MM.1S (cell line): Measurements from ENCODE around the gene SMIM33.

Experiments used
- DNase-seq: peaks from one replicate; pipeline ENCODE4 v3.0.0-alpha.2; 2015
- H2AFZ ChIP-seq: fragments of 300-600 bp; sonication (generic); 2 replicates; pipeline ENCODE4 v1.6.0; 2016; ENCODE audit warnings: antibody characterized with exemption, low read length
- H3F3A ChIP-seq: fragments of 300-600 bp; sonication (generic); 2 replicates; pipeline ENCODE4 v1.6.1; 2016; ENCODE audit warnings: mild to moderate bottlenecking, antibody characterized with exemption, low read length, moderate library complexity, mixed read lengths; ENCODE audit not compliant: insufficient read depth
- H3K27ac ChIP-seq: fragments of 300-600 bp; sonication (generic); 2 replicates; pipeline ENCODE4 v1.5.1; 2016; ENCODE audit warnings: mild to moderate bottlenecking, low read length
- H3K27me3 ChIP-seq: fragments of 300-600 bp; sonication (generic); replicated peaks from 2 replicates; pipeline ENCODE4 v1.6.0; 2016; ENCODE audit warnings: low read length; ENCODE audit not compliant: insufficient read depth
- H3K36me3 ChIP-seq: fragments of 300-600 bp; sonication (generic); replicated peaks from 2 replicates; pipeline ENCODE4 v1.6.1; 2016; ENCODE audit warnings: mild to moderate bottlenecking, low read length, mixed read lengths; ENCODE audit not compliant: insufficient read depth
- H3K4me1 ChIP-seq: fragments of 300-600 bp; sonication (generic); 2 replicates; pipeline ENCODE4 v1.6.1; 2016; ENCODE audit warnings: low read length, mixed read lengths
- H3K4me2 ChIP-seq: fragments of 300-600 bp; sonication (generic); 2 replicates; pipeline ENCODE4 v1.6.0; 2016; ENCODE audit warnings: low read depth, low read length
- H3K4me3 ChIP-seq: fragments of 300-600 bp; sonication (generic); 2 replicates; pipeline ENCODE4 v1.5.1; 2016; ENCODE audit warnings: low read length, mixed read lengths
- H3K79me2 ChIP-seq: fragments of 300-600 bp; sonication (generic); 2 replicates; pipeline ENCODE4 v1.6.1; 2016; ENCODE audit warnings: mixed run types, low read length, mixed read lengths
- H3K9ac ChIP-seq: fragments of 300-600 bp; sonication (generic); 2 replicates; pipeline ENCODE4 v1.6.1; 2016; ENCODE audit warnings: low read length, mixed read lengths
- H3K9me2 ChIP-seq: fragments of 300-600 bp; sonication (generic); replicated peaks from 2 replicates; pipeline ENCODE4 v1.6.1; 2016; ENCODE audit warnings: mild to moderate bottlenecking, low read length, mixed read lengths; ENCODE audit not compliant: insufficient read depth
- H3K9me3 ChIP-seq: fragments of 300-600 bp; sonication (generic); replicated peaks from 2 replicates; pipeline ENCODE4 v1.6.1; 2016; ENCODE audit warnings: mild to moderate bottlenecking, low read length, mixed read lengths; ENCODE audit not compliant: insufficient read depth
- H4K20me1 ChIP-seq: fragments of 300-600 bp; sonication (generic); 2 replicates; pipeline ENCODE4 v1.6.1; 2016; ENCODE audit warnings: mild to moderate bottlenecking, low read length, moderate library complexity, mixed read lengths; ENCODE audit not compliant: insufficient read depth
- CTCF ChIP-seq: fragments of 300-600 bp; sonication (generic); IDR thresholded peaks from 2 replicates; pipeline ENCODE4 v1.5.1; 2016; ENCODE audit warnings: antibody characterized with exemption, low read length, mixed read lengths
- EZH2 ChIP-seq: fragments of 300-600 bp; sonication (generic); optimal IDR thresholded peaks from 2 replicates; pipeline ENCODE3; 2017; ENCODE audit warnings: low read depth, mild to moderate bottlenecking, antibody characterized with exemption, low read length, mixed read lengths
- EZH2phosphoT487 ChIP-seq: fragments of 300-600 bp; sonication (generic); IDR thresholded peaks from 2 replicates; pipeline ENCODE4 v1.6.1; 2018; ENCODE audit warnings: antibody characterized with exemption, low read length

SMIM33 gene

DNA sequence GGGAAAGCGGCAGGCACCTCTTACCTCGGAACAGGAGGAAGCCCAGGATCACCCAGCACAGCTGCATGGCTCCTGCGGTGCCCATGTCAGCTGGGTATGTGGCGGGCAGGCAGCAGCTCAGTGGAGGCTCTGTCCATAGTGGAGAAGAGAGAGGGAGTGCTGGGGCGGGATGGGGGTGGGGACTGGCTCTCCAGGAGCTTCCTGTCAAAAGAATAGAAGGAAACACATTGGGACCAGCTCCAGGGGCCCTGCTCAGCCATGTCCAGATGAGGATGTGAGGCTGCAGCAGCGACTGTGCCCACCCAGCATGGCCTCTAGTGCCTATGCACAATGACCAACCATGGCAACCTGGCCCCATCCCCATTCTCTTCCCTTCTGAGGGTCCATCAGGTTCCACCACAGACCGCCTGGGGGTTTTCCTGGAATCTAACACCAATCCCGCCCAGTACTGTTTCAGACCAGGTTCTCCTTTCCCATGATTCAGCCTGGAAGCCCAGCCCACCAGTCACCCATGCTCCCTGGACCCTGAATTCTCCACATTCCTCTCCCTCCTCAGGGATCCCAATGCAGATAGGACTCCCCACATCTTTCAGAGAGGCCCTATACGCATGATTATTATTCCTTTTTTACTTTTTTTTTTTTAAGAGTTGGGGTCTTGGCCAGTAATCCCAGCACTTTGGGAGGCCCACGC, 8.1 kb upstream of the SMIM33 start, which contains the start of gene ECSCR:
ECSCR (minus strand) TSS at position 158 of the 691 bp plus-strand sequence; CDS start at position 85, 73 bp downstream.
- H3F3A ChIP-seq, result no peaks in the 10 kb centered on the region
- no peaks in the 10 kb centered on the region for H3K79me2 ChIP-seq
- H3K36me3 ChIP-seq, result no peaks in the 10 kb centered on the region
- no peak within 1 kb of the TSS for H3K9ac ChIP-seq
- no peaks in the 10 kb centered on the region for H3K27me3 ChIP-seq
- H4K20me1 ChIP-seq, result no peaks in the 10 kb centered on the region
- DNase-seq, result no peak
- H2AFZ ChIP-seq, result no peak within 1 kb of the TSS
- no peak within 1 kb of the TSS for H3K4me2 ChIP-seq
- H3K9me2 ChIP-seq, result no peaks in the 10 kb centered on the region
- TF ChIP-seq CTCF (no peak), EZH2 (no peak), EZH2phosphoT487 (no peak)
- no peaks in the 10 kb centered on the region for H3K9me3 ChIP-seq
- H3K27ac ChIP-seq, result no peak within 1 kb of the TSS
- no peak within 1 kb of the TSS for H3K4me3 ChIP-seq
- H3K4me1 ChIP-seq, result no peaks in the 10 kb centered on the region

DNA sequence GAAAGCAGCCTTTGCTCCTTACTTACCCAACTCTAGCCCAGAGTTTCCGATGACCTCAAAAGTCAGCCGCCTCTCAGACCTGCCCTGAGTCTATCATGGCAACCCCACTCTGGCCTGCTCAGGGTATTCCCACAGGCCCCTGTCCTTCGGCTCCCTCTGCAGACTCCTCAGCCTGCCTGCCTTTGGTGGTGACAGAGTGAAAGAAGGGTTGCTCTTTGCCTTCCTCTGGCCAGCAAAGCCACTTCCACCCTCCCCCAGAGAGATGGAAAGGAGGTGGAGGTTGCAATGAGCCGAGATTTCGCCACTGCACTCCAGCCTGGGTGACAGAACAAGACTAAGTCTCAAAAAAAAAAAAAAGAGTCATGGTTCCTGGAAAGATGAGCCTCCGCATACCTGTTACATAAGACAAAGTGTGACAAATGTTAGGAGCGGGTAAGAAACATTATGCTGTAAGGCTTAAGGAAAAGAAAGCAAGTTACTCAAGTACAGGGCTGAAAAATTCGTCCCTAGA, 2.3 kb upstream of the SMIM33 start:
- no peak for DNase-seq
- Histone ChIP-seq H4K20me1 (no peaks in the 10 kb centered on the region), H3F3A (no peaks in the 10 kb centered on the region), H3K4me3 (no peak overlapping the region), H3K9me2 (no peaks in the 10 kb centered on the region), H3K27ac (no peak overlapping the region), H3K79me2 (no peaks in the 10 kb centered on the region), H2AFZ (no peak overlapping the region), H3K4me1 (no peaks in the 10 kb centered on the region), H3K9me3 (no peaks in the 10 kb centered on the region), H3K9ac (no peak overlapping the region), H3K27me3 (no peaks in the 10 kb centered on the region), H3K4me2 (no peak overlapping the region), H3K36me3 (no peaks in the 10 kb centered on the region)
- TF ChIP-seq CTCF (no peak), EZH2 (no peak), EZH2phosphoT487 (no peak)

GRCh38 chr5:139472386-139473030, 1.7 kb downstream of the SMIM33 start:
- Histone ChIP-seq H3K27me3 (no peaks in the 10 kb centered on the region), H3K36me3 (no peaks in the 10 kb centered on the region), H4K20me1 (no peaks in the 10 kb centered on the region), H3K27ac (no peak overlapping the region), H3K9ac (no peak overlapping the region), H3K4me2 (no peak overlapping the region), H3K4me1 (no peaks in the 10 kb centered on the region), H3K9me2 (no peaks in the 10 kb centered on the region), H2AFZ (no peak overlapping the region), H3K4me3 (no peak overlapping the region), H3K9me3 (no peaks in the 10 kb centered on the region), H3K79me2 (no peaks in the 10 kb centered on the region), H3F3A (no peaks in the 10 kb centered on the region)
- DNase-seq, result no peak
- TF ChIP-seq EZH2phosphoT487 (no peak), EZH2 (no peak), CTCF (no peak)
